IPS DF 19.7 (cell line): ENCODE results near the gene HSPB6.

Experiments used
- DNase-seq: peaks from one replicate; pipeline ENCODE4 v3.0.0-alpha.2; 2013; ENCODE audit warnings: low read depth, low spot score

Gene HSPB6

GRCh38 chr19:35767288-35768081, 10.7 kb upstream of the HSPB6 start:
- no peak for DNase-seq

- no peak for DNase-seq
Observed at GRCh38 chr19:35766571-35767104, 9.8 kb upstream of the HSPB6 start.

- DNase-seq, result no peak
Observed at GRCh38 chr19:35764432-35765315, 7.8 kb upstream of the HSPB6 start.

- no peak for DNase-seq
Observed at GRCh38 chr19:35760711-35761349, 4.0 kb upstream of the HSPB6 start.

GRCh38 chr19:35759697-35760096, 2.9 kb upstream of the HSPB6 start:
- no peak for DNase-seq

GRCh38 chr19:35757749-35758608, 1.1 kb upstream of the HSPB6 start, which contains the start of gene PROSER3:
Gene PROSER3 (plus strand): TSS chr19:35758176. CDS start chr19:35758216, 40 bp downstream.
- peak; percentile 99 for DNase-seq

GRCh38 chr19:35757231-35757748, 461 bp upstream of the HSPB6 start:
- DNase-seq, result no peak

GRCh38 chr19:35755550-35756376, 1.1 kb downstream of the HSPB6 start:
- DNase-seq, result no peak

- no peak for DNase-seq
Observed at GRCh38 chr19:35755131-35755549, 1.7 kb downstream of the HSPB6 start.

GRCh38 chr19:35754370-35755130, 2.3 kb downstream of the HSPB6 start:
- DNase-seq, result no peak

- no peak for DNase-seq
Observed at GRCh38 chr19:35753634-35754369, 3.0 kb downstream of the HSPB6 start.

- DNase-seq, result no peak
Observed at GRCh38 chr19:35752746-35753350, 4.0 kb downstream of the HSPB6 start.

- DNase-seq, result no peak
Observed at GRCh38 chr19:35751839-35752745, 4.7 kb downstream of the HSPB6 start.

- no peak for DNase-seq
Observed at GRCh38 chr19:35750167-35750566, 6.7 kb downstream of the HSPB6 start.

- DNase-seq, result peak; percentile 97
Observed at GRCh38 chr19:35748106-35749020, 8.5 kb downstream of the HSPB6 start, which contains the start of gene LIN37. Gene LIN37 (plus strand): TSS chr19:35748576. CDS start chr19:35748725, 149 bp downstream.

GRCh38 chr19:35746531-35746930, 10.3 kb downstream of the HSPB6 start:
- no peak for DNase-seq
